CD14-positive monocyte (primary cell): ENCODE data around the gene LDB3. TPM values are rescaled to one million over a fixed set of nuclear protein-coding genes. Genes with fewer than 3 reads are reported as not detected.
"Not testable (repeated sequence)": the region's sequence is repeated elsewhere in the genome, so short reads cannot be mapped to it uniquely, and the experiment has no call there.

ENCODE experiments used
- DNase-seq, 3 donors: peaks; one replicate each; pipeline ENCODE4 v3.0.0-alpha.2; 2011 to 2022
- H2AFZ ChIP-seq: 2 replicates; pipeline ENCODE4 v1.6.0; 2012; ENCODE audit warnings: mild to moderate bottlenecking, low read depth, low read length, inconsistent platforms; ENCODE audit not compliant: insufficient read depth, poor library complexity, severe bottlenecking
- H3K27ac ChIP-seq, 2 donors: 1 replicate in 1 of 2; 2 replicates in 1 of 2; pipeline ENCODE4 v1.5.1; 2012 to 2013; ENCODE audit warnings: low read length in 2 of 2, control low read depth in 1 of 2, inconsistent platforms in 1 of 2, low read depth in 1 of 2, mild to moderate bottlenecking in 1 of 2
- H3K27me3 ChIP-seq, 2 donors: one replicate each; pipeline versions ENCODE4 v1.6.0 to v1.6.1; 2011 to 2013; ENCODE audit warnings: low read length in 2 of 2; ENCODE audit not compliant: control insufficient read depth in 2 of 2, insufficient read depth in 2 of 2
- H3K36me3 ChIP-seq, 2 donors: replicated peaks in 1 of 2; 1 replicate in 1 of 2; 2 replicates in 1 of 2; pipeline versions ENCODE4 v1.5.1 to v1.6.1; 2012 to 2013; ENCODE audit warnings: low read length in 2 of 2, control low read depth in 1 of 2, inconsistent platforms in 1 of 2, mild to moderate bottlenecking in 1 of 2; ENCODE audit not compliant: insufficient read depth in 2 of 2, control insufficient read depth in 1 of 2
- H3K4me1 ChIP-seq, 2 donors: 1 replicate in 1 of 2; 2 replicates in 1 of 2; pipeline versions ENCODE4 v1.5.1 to v1.6.1; 2012 to 2013; ENCODE audit warnings: low read length in 2 of 2, control low read depth in 1 of 2, inconsistent platforms in 1 of 2, mild to moderate bottlenecking in 1 of 2, moderate library complexity in 1 of 2; ENCODE audit not compliant: insufficient read depth in 2 of 2, control insufficient read depth in 1 of 2
- H3K4me2 ChIP-seq: replicated peaks from 2 replicates; pipeline ENCODE3; 2012; ENCODE audit warnings: low read length, moderate library complexity, mild to moderate bottlenecking; ENCODE audit not compliant: poor library complexity, severe bottlenecking; ENCODE audit errors: extremely low read depth
- H3K4me3 ChIP-seq, 3 experiments: fragments of 200-600 bp in 1 of 3; sonication (generic) in 1 of 3; replicated peaks in 1 of 3; 1 replicate in 2 of 3; 2 replicates in 1 of 3; pipeline ENCODE4 v1.5.1; 2011 to 2013; ENCODE audit warnings: low read length in 3 of 3, mild to moderate bottlenecking in 3 of 3, control low read depth in 2 of 3, low read depth in 2 of 3, inconsistent platforms in 1 of 3, moderate library complexity in 1 of 3
- H3K79me2 ChIP-seq: 2 replicates; pipeline ENCODE4 v1.6.0; 2012; ENCODE audit warnings: mild to moderate bottlenecking, control low read depth, inconsistent platforms, low read length, moderate library complexity; ENCODE audit not compliant: insufficient read depth
- H3K9ac ChIP-seq: 2 replicates; pipeline ENCODE4 v1.6.0; 2017; ENCODE audit warnings: low read length, mild to moderate bottlenecking; ENCODE audit not compliant: insufficient read depth, poor library complexity, severe bottlenecking
- H3K9me3 ChIP-seq, 2 donors: replicated peaks in 1 of 2; 1 replicate in 1 of 2; 2 replicates in 1 of 2; pipeline versions ENCODE4 v1.5.1 to v1.6.1; 2012 to 2013; ENCODE audit warnings: low read length in 2 of 2, control low read depth in 1 of 2; ENCODE audit not compliant: control insufficient read depth in 1 of 2, insufficient read depth in 1 of 2
- H4K20me1 ChIP-seq: 2 replicates; pipeline ENCODE4 v1.6.0; 2012; ENCODE audit warnings: mild to moderate bottlenecking, low read length, control low read depth, moderate library complexity; ENCODE audit not compliant: insufficient read depth
- H3K27ac Mint-ChIP-seq, 7 donors: one replicate each; pipeline ENCODE4 v1.8.0; 2020; ENCODE audit warnings: mild to moderate bottlenecking in 7 of 7, mixed read lengths in 7 of 7, moderate library complexity in 6 of 7, inconsistent platforms in 2 of 7
- H3K27me3 Mint-ChIP-seq, 3 donors: one replicate each; pipeline ENCODE4 v1.8.0; 2021 to 2022; ENCODE audit warnings: low read depth in 3 of 3, mild to moderate bottlenecking in 3 of 3, mixed read lengths in 3 of 3, moderate library complexity in 3 of 3, inconsistent platforms in 1 of 3
- H3K36me3 Mint-ChIP-seq, 2 donors: one replicate each; pipeline ENCODE4 v1.8.0; 2020; ENCODE audit warnings: mixed read lengths in 2 of 2, inconsistent platforms in 1 of 2, mild to moderate bottlenecking in 1 of 2
- H3K4me1 Mint-ChIP-seq: one replicate; pipeline ENCODE4 v1.8.0; 2020; ENCODE audit warnings: mild to moderate bottlenecking, mixed read lengths
- H3K4me3 Mint-ChIP-seq, 2 donors: one replicate each; pipeline ENCODE4 v1.8.0; 2020; ENCODE audit warnings: mild to moderate bottlenecking in 2 of 2, mixed read lengths in 2 of 2, moderate library complexity in 1 of 2
- H3K9me3 Mint-ChIP-seq, 7 donors: one replicate each; pipeline ENCODE4 v1.8.0; 2020 to 2022; ENCODE audit warnings: mixed read lengths in 7 of 7, mild to moderate bottlenecking in 6 of 7, moderate library complexity in 6 of 7, inconsistent platforms in 2 of 7
- CTCF ChIP-seq: fragments of 200-600 bp; IDR thresholded peaks from one replicate; pipeline ENCODE4 v1.8.0; 2022; ENCODE audit warnings: antibody characterized with exemption, mild to moderate bottlenecking
- WGBS: methylation state at CpG from one replicate; pipeline ENCODE4 v1.1.5; 2013; ENCODE audit warnings: missing lambda C conversion rate; ENCODE audit not compliant: insufficient coverage; 5-methylcytosine and 5-hydroxymethylcytosine counted together
- intact Hi-C, 2 donors: fragments of 100-400 bp; cut with micrococcal nuclease; formaldehyde crosslinking; loops; one replicate each; pipeline versions ENCODE4 v1.15.0 to v1.15.1; 2023
- polyA plus RNA-seq, 3 donors: library from polyadenylated mRNA; depleted of rRNA in 1 of 3; unstranded in 2 of 3; stranded (reverse) in 1 of 3; fragments of 300-500 nt in 2 of 3; fragments of >200 nt in 1 of 3; fragmentation: Illumina TruSeq in 2 of 3; gene quantifications; 1 replicate in 2 of 3; 2 replicates in 1 of 3; pipeline ENCODE4 v1.2.3, GENCODE V29; 2012 to 2021

The LDB3 gene
- polyA plus RNA-seq, 3 donors, result not detected

- no peak overlapping the region for H3K9ac ChIP-seq
- Mint-ChIP-seq H3K4me1 (no peaks in the 10 kb centered on the region), H3K27me3 (peaks cover 2 to 7% (median 5%) of the 10 kb centered on the region in 3 donors), H3K9me3 (peaks cover 0 to 3% (median 2%) of the 10 kb centered on the region in 7 donors), H3K36me3 (no peaks in the 10 kb centered on the region), H3K4me3 (no peak overlapping the region), H3K27ac (no peak overlapping the region)
- no peak overlapping the region for H2AFZ ChIP-seq
- H4K20me1 ChIP-seq, result no peaks in the 10 kb centered on the region
- no peaks in the 10 kb centered on the region for H3K27me3 ChIP-seq
- H3K4me3 ChIP-seq, result no peak overlapping the region
- H3K4me2 ChIP-seq, result no peak overlapping the region
- TF ChIP-seq CTCF, result no peak
- no peaks in the 10 kb centered on the region for H3K36me3 ChIP-seq
- intact Hi-C loops, result no loop called here
- no peaks in the 10 kb centered on the region for H3K4me1 ChIP-seq
- WGBS, result 87% methylated on average over 4 of the region's 5 CpGs
- H3K79me2 ChIP-seq, result no peaks in the 10 kb centered on the region
- DNase-seq, result no peak
- no peaks in the 10 kb centered on the region for H3K9me3 ChIP-seq
- H3K27ac ChIP-seq, result no peak overlapping the region
These were observed 23.4 kb upstream of the LDB3 start for GRCh38 chr10:86644794-86645445.

- H3K9ac ChIP-seq, H3K4me3 Mint-ChIP-seq, H3K36me3 ChIP-seq, H3K27ac ChIP-seq, H3K79me2 ChIP-seq, H3K9me3 Mint-ChIP-seq, H3K4me2 ChIP-seq, H3K4me3 ChIP-seq, H3K27me3 Mint-ChIP-seq, H3K36me3 Mint-ChIP-seq, H3K27ac Mint-ChIP-seq, H3K4me1 Mint-ChIP-seq, H3K4me1 ChIP-seq, H3K9me3 ChIP-seq, intact Hi-C loops, DNase-seq, H3K27me3 ChIP-seq, H4K20me1 ChIP-seq, H2AFZ ChIP-seq: not testable (repeated sequence)
- WGBS, result 87% methylated on average over 4 of the region's 5 CpGs
These were observed 22.6 kb upstream of the LDB3 start for GRCh38 chr10:86645621-86646165.
